GM12891 (cell line): Measurements from ENCODE around the gene LEMD1.

ENCODE experiments used
- POLR2A ChIP-seq: IDR thresholded peaks from 2 replicates; pipeline ENCODE4 v1.6.1; 2011; ENCODE audit warnings: low read depth, low read length, control low read depth
- POLR2AphosphoS5 ChIP-seq: IDR thresholded peaks from 2 replicates; pipeline ENCODE4 v1.6.1; 2011; ENCODE audit warnings: low read depth, low read length, control low read depth

DNA sequence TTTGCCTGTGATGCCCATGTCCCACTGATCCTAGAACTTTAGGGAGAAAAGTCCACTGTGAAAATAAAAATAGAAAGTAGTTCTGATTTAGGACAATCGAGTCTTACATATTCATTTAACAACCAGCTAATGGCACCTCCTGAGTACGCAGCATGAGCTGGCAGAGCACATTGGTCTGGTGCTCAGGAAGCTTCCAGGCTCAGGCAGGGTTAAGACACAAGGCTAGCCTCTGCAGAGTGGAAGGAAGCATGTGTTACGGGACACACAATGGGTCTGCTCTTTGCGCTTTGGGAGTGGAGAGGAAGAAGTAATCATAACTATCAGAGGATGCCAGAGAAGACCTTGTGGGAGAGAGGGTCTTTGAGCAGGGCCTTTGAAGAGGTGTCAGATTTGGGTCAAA lies 61.0 kb downstream of the LEMD1 start:
- TF ChIP-seq POLR2AphosphoS5 (no peak), POLR2A (no peak)
